ENCODE data around the gene JHY. TPM values are rescaled to one million over a fixed set of nuclear protein-coding genes. Genes with fewer than 3 reads are reported as not detected.

Gene JHY
- total and polyA plus RNA-seq, 2 of the 8 experiments (the other 6 are each of a cell fraction or from before 2014, with no cell fraction given): 0.29 to 0.91 TPM

DNA sequence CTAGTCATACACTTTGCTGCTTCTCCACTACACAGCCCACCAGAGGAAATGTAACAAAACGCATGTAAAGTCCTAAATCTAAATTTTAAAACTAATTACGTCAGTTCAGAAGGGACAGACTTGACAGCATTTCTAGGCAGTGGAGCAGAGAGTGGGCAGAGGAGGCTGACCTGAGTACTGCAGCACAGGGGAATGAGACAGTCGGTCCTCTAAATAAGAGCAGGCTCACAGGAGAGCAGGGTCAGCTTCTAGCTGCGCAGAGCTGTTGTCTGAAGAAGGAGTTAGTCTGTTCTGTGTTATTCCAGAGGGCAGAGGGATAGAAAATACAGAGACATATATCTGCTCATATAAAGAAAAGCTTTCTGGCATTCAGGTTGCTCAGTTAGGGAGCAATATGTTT lies 40.3 kb downstream of the JHY start:
- FAIRE-seq (no peak), DNase-seq (ENCODE audit: low read depth in 1 of 2, low spot score in 2 of 2) (no peak)
- whole genome bisulfite sequencing, 2 experiments (ENCODE audit: extremely low coverage in 1 of 2, insufficient coverage in 1 of 2, insufficient read length in 1 of 2, insufficient replicate concordance in 2 of 2, low coverage in 1 of 2, low lambda C conversion rate in 2 of 2, missing lambda C conversion rate in 1 of 2): 83% methylated on average over 4 of the region's 4 CpGs; no CpG with 5 or more reads in 1 of the 2 experiments
- Histone ChIP-seq H4K20me1 (replicated peaks in 1 of 2; ENCODE audit: control insufficient read depth in 1 of 2, insufficient read depth in 2 of 2, low read length in 2 of 2) (no peaks in the 10 kb centered on the region), H3K9me3 (ENCODE audit: insufficient read depth in 2 of 2, low read depth in 1 of 2, low read length in 1 of 2) (no peaks in the 10 kb centered on the region), H2BK20ac (ENCODE audit: low read length) (no peak overlapping the region), H3K27me3 (replicated peaks in 1 of 4; ENCODE audit: control insufficient read depth in 3 of 4, extremely low read depth in 1 of 4, insufficient read depth in 3 of 4, low read length in 3 of 4) (no peaks in the 10 kb centered on the region), H3K4me2 (ENCODE audit: insufficient read depth in 1 of 2, low read depth in 2 of 2, low read length in 2 of 2) (no peak overlapping the region), H3K27ac (ENCODE audit: low read depth, low read length) (no peak overlapping the region), H3K4ac (replicated peaks; ENCODE audit: insufficient read length, low read depth, low read length) (no peak overlapping the region), H3K79me1 (ENCODE audit: low read depth, low read length) (no peaks in the 10 kb centered on the region), H2BK15ac (ENCODE audit: low read length) (no peak overlapping the region), H3K4me3 (ENCODE audit: extremely low read depth in 1 of 4, insufficient read depth in 2 of 4, low read depth in 3 of 4, low read length in 4 of 4) (no peak overlapping the region), H3K23me2 (ENCODE audit: low read depth, low read length) (no peaks in the 10 kb centered on the region), H2BK120ac (replicated peaks; ENCODE audit: low read depth, low read length) (no peak overlapping the region), H2BK5ac (ENCODE audit: low read depth, low read length) (no peak overlapping the region), H3K79me2 (ENCODE audit: control insufficient read depth in 1 of 2, insufficient read depth in 2 of 2, low read length in 2 of 2) (no peaks in the 10 kb centered on the region), H4K8ac (ENCODE audit: extremely low read depth, insufficient read depth, low read length) (no peak overlapping the region), H3K14ac (ENCODE audit: insufficient read length) (no peak overlapping the region), H4K5ac (ENCODE audit: insufficient read length, low read depth, low read length) (no peak overlapping the region), H3K23ac (ENCODE audit: insufficient read length) (no peak overlapping the region), H2BK12ac (ENCODE audit: low read depth, low read length) (no peak overlapping the region), H2AK5ac (ENCODE audit: low read depth, low read length) (no peak overlapping the region), H3K4me1 (replicated peaks in 1 of 4; ENCODE audit: control insufficient read depth in 3 of 4, insufficient read depth in 4 of 4, low read length in 3 of 4) (peaks cover 0 to 5% (median 2%) of the 10 kb centered on the region in 4 experiments; a peak in 1 of 7 replicates), H3K9ac (replicated peaks in 1 of 4; ENCODE audit: extremely low read depth in 1 of 4, low read depth in 3 of 4, low read length in 3 of 4) (no peak overlapping the region), H2AFZ (ENCODE audit: low read length) (no peak overlapping the region), H3K36me3 (ENCODE audit: control insufficient read depth in 2 of 4, insufficient read depth in 4 of 4, low read length in 3 of 4) (no peaks in the 10 kb centered on the region), H3K18ac (ENCODE audit: extremely low read depth, low read length) (no peak overlapping the region), H3K56ac (replicated peaks; ENCODE audit: insufficient read length, low read depth, low read length) (no peak overlapping the region), H4K91ac (replicated peaks; ENCODE audit: insufficient read length, low read length) (no peak overlapping the region)
- ChIA-PET POLR2A (ENCODE audit: partially characterized antibody) (no interaction called here), CTCF (ENCODE audit: partially characterized antibody) (interaction anchor here (1.2 to 3.0 kb wide), 4 partner anchors 8 to 100 kb away, joined by 3 to 12 read pairs (median 4); no protein-coding TSS in a partner anchor)
- TF ChIP-seq SP1 (IDR thresholded peaks at IDR 0.05; ENCODE audit: low read depth, low read length) (no peak), CTBP2 (IDR thresholded peaks at IDR 0.05; ENCODE audit: borderline replicate concordance, insufficient read depth, insufficient read length, low read length) (no peak), RXRA (IDR thresholded peaks at IDR 0.05; ENCODE audit: insufficient read depth, low read depth, low read length) (no peak), BRCA1 (IDR thresholded peaks at IDR 0.05; ENCODE audit: low read depth, low read length) (no peak), EP300 (IDR thresholded peaks at IDR 0.05; ENCODE audit: borderline replicate concordance in 1 of 2, low read depth in 2 of 2, low read length in 2 of 2) (no peak), SP4 (IDR thresholded peaks at IDR 0.05; ENCODE audit: low read length) (no peak), RBBP5 (IDR thresholded peaks at IDR 0.05; ENCODE audit: borderline replicate concordance, low read depth, low read length) (no peak), TBP (IDR thresholded peaks at IDR 0.05; ENCODE audit: low read depth, low read length) (no peak), RAD21 (IDR thresholded peaks at IDR 0.05 in 1 of 2, conservative IDR thresholded peaks at IDR 0.05 in 1 of 2; ENCODE audit: low read depth in 2 of 2, low read length in 2 of 2) (no peak), NRF1 (IDR thresholded peaks at IDR 0.05; ENCODE audit: low read depth, low read length) (no peak), YY1 (IDR thresholded peaks at IDR 0.05; ENCODE audit: low read depth, low read length) (no peak), CEBPB (IDR thresholded peaks at IDR 0.05; ENCODE audit: low read depth, low read length) (no peak), TCF12 (IDR thresholded peaks at IDR 0.05; ENCODE audit: low read depth, low read length) (no peak)
- TF ChIP-seq, protein P1, sequence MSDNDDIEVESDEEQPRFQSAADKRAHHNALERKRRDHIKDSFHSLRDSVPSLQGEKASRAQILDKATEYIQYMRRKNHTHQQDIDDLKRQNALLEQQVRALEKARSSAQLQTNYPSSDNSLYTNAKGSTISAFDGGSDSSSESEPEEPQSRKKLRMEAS (IDR thresholded peaks at IDR 0.05): no peak

All from H1 (cell line).